Hepatocyte (in vitro differentiated cells): ENCODE data around the gene ATP6V1B1.

Source experiments
- CTCF ChIP-seq: fragments of 200-600 bp; sonication (generic); IDR thresholded peaks from 2 replicates; pipeline ENCODE4 v1.5.1; 2016; ENCODE audit warnings: antibody characterized with exemption, mild to moderate bottlenecking; ENCODE audit not compliant: poor library complexity
- EZH2 ChIP-seq: fragments of 200-600 bp; sonication (generic); IDR thresholded peaks from 2 replicates; pipeline ENCODE4 v1.6.1; 2016; ENCODE audit warnings: antibody characterized with exemption, mild to moderate bottlenecking, borderline replicate concordance
- EZH2phosphoT487 ChIP-seq: fragments of 200-600 bp; sonication (generic); IDR thresholded peaks from one replicate; pipeline ENCODE4 v1.6.1; 2018; ENCODE audit warnings: antibody characterized with exemption, mild to moderate bottlenecking, low read depth, moderate library complexity; ENCODE audit not compliant: unreplicated experiment, severe bottlenecking

GRCh38 chr2:71006323-71006722 is 70.6 kb downstream of the ATP6V1B1 start:
- TF ChIP-seq CTCF (no peak), EZH2 (no peak), EZH2phosphoT487 (no peak)
